Peyer's patch (tissue), 4 donors: Measurements from ENCODE around the gene SAMD11. TPM values are rescaled to one million over a fixed set of nuclear protein-coding genes. Genes with fewer than 3 reads are reported as not detected.
"Not testable (repeated sequence)": the region's sequence is repeated elsewhere in the genome, so short reads cannot be mapped to it uniquely, and the experiment has no call there.

Source experiments
- DNase-seq, 3 donors: peaks; one replicate each; pipeline ENCODE4 v3.0.0-alpha.2; 2017 to 2019
- H3K27ac ChIP-seq, 4 donors: fragments of 200-600 bp; sonication (generic); one replicate each; pipeline ENCODE4 v1.5.1; 2016 to 2019
- H3K27me3 ChIP-seq, 2 donors: fragments of 200-600 bp; sonication (generic); one replicate each; pipeline ENCODE4 v1.5.1; 2019
- H3K36me3 ChIP-seq, 3 donors: fragments of 200-600 bp; sonication (generic); one replicate each; pipeline ENCODE4 v1.5.1; 2016 to 2019
- H3K4me1 ChIP-seq, 4 donors: fragments of 200-600 bp; sonication (generic); one replicate each; pipeline ENCODE4 v1.5.1; 2016 to 2019
- H3K4me3 ChIP-seq, 4 donors: fragments of 200-600 bp; sonication (generic); 1 replicate in 3 of 4; 2 replicates in 1 of 4; pipeline ENCODE4 v1.5.1; 2016 to 2019; ENCODE audit warnings: mild to moderate bottlenecking in 1 of 4
- H3K9me3 ChIP-seq, 4 donors: fragments of 200-600 bp; sonication (generic); one replicate each; pipeline ENCODE4 v1.5.1; 2016 to 2019; ENCODE audit warnings: mild to moderate bottlenecking in 1 of 4
- POLR2A ChIP-seq, 2 donors: fragments of 450-650 bp; IDR thresholded peaks; one replicate each; pipeline ENCODE4 v1.5.1; 2017; ENCODE audit warnings: antibody characterized with exemption in 2 of 2, mild to moderate bottlenecking in 2 of 2, moderate library complexity in 2 of 2
- total RNA-seq, 4 donors: library from RNA; depleted of rRNA; stranded (reverse); fragments of >200 nt; gene quantifications; one replicate each; pipeline ENCODE4 v1.1.0, GENCODE V29; 2016
- TF ChIP-seq, protein P1 (sequence below), 6 experiments: fragments of 450-650 bp in 4 of 6; fragments of 200-600 bp in 2 of 6; sonication (generic) in 1 of 6; IDR thresholded peaks; one replicate each; pipeline ENCODE4 v1.5.1; 2017 to 2019; ENCODE audit warnings: antibody characterized with exemption in 6 of 6, mild to moderate bottlenecking in 3 of 6, moderate library complexity in 1 of 6

Gene SAMD11
- total RNA-seq, 4 donors from 2014 or later, result 1.1 to 5.0 (median 2.2) TPM

DNA sequence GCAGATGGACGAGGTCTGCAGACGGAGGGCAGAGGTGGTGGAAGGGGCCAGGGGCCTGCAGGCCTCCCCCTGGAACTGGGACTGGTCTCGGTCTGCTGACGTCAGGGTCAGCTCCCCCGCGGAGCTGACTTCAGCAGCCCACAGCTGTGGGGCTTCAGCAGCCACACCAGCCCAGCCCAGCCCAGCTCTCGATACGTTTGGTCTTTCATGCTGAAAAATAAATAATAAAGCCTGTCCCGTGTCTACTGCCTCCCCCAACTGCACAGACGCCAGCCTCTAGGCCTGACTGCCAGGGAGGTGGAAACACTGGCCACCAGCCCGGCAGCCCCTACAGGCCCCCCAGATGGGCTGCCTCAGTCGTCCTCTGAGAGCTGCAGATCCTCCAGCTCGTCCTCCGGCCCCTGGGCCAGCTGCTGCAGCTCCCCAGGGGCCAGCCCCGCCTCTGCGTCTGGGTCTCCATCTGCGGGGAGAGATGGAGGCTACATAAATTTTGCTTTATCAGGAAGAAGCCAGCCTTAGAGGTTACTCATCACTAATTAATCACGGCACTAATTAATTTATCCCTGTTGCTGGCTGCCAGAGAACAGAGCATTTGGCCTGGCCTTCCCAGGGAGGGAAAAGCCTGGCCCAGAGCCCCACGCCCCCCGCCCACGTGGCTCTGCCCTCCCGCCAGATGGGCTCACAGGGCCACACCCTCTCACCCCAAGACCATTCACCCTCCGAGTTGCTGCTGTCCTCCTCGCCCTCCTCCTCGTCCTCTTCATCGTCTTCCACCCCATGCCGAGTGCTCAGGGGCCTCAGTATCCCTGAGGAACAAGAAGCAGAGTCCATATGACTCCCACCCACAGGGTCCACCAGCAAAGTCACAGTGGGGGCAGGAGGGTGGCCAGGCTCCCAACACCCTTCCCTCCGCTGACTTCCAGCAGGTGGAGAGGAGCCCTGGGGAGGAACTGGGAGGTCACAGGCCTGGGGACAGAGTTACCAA, 20.9 kb downstream of the SAMD11 start:
- Histone ChIP-seq H3K27ac (peak overlapping the region in 3 of 4 donors; percentile 4 to 74 (median 70)), H3K4me3 (no peak overlapping the region), H3K36me3 (peaks cover 0 to 47% (median 0%) of the 10 kb centered on the region in 3 donors), H3K9me3 (no peaks in the 10 kb centered on the region), H3K27me3 (peaks cover 0 to 30% of the 10 kb centered on the region in 2 donors), H3K4me1 (peaks cover 5 to 40% (median 27%) of the 10 kb centered on the region in 4 donors)
- no peak for DNase-seq
- TF ChIP-seq, protein P1, sequence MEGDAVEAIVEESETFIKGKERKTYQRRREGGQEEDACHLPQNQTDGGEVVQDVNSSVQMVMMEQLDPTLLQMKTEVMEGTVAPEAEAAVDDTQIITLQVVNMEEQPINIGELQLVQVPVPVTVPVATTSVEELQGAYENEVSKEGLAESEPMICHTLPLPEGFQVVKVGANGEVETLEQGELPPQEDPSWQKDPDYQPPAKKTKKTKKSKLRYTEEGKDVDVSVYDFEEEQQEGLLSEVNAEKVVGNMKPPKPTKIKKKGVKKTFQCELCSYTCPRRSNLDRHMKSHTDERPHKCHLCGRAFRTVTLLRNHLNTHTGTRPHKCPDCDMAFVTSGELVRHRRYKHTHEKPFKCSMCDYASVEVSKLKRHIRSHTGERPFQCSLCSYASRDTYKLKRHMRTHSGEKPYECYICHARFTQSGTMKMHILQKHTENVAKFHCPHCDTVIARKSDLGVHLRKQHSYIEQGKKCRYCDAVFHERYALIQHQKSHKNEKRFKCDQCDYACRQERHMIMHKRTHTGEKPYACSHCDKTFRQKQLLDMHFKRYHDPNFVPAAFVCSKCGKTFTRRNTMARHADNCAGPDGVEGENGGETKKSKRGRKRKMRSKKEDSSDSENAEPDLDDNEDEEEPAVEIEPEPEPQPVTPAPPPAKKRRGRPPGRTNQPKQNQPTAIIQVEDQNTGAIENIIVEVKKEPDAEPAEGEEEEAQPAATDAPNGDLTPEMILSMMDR (IDR thresholded peaks at IDR 0.05), result no peak
- no peak for TF ChIP-seq POLR2A (IDR thresholded peaks at IDR 0.05)

DNA sequence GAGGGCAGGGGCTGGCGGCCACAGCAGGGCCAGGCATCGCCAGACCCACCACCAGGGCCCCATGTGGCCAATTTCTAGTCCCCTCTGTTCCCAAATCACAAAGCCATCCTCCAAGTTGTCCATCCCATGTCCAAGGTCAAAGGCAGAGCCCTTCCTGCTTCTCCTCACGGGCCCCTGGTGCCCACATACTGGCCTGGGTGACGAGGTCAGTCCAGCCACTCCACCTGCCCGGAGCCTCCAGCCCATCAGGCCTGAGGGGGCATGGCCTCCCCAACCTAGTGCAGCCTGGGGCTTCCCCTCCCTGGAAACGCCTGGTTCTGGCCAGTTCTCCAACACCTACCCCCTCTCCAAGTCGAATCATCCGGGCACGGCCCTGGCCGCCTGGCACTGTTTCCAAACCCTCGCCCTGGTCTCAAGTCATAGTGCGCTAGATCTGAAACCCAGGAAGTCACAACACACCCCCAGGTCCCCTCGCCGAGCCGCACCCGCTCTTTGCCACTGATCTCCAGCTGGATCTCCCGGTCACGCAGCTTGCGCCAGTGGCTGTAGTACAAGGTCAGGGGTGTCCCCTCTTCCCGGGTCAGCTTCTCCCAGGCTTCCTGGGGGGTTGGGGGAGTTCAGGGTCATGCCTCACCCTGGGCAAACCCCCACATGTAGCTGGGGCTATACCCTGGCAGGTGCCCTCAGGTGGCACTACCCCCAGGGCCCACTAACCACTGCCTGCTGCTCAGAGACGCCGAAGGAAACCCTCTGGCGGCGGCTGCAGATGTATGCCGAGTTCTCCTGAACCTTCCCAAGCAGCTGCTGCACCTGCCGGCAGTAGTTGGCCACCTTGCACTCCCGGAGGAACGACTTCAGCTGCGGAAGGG, 22.2 kb downstream of the SAMD11 start:
- H3K36me3 ChIP-seq, result peaks cover 0 to 60% (median 0%) of the 10 kb centered on the region in 3 donors
- peaks cover 0 to 23% of the 10 kb centered on the region in 2 donors for H3K27me3 ChIP-seq
- no peak overlapping the region for H3K27ac ChIP-seq

DNA sequence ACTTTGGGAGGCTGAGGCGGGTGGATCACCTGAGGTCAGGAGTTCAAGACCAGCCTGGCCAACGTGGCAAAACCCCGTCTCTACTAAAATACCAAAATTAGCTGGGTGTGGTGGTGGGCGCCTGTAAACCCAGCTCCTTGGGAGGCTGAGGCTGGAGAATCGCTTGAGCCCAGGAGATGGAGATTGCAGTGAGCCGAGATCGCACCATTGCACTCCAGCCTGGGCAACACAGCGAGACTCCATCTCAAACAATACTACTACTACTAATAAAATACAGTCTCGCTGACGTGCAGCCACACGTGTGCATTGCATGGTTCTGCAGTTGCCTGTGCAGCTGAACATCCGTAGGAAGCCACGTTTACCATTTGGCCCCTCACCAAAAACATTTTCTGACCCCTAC, 23.1 kb downstream of the SAMD11 start:
- peaks cover 0 to 66% (median 0%) of the 10 kb centered on the region in 3 donors for H3K36me3 ChIP-seq
- not testable (repeated sequence) for H3K27ac ChIP-seq, H3K9me3 ChIP-seq, H3K4me3 ChIP-seq, DNase-seq
- peaks cover 5 to 19% (median 9%) of the 10 kb centered on the region in 4 donors for H3K4me1 ChIP-seq
- peaks cover 0 to 14% of the 10 kb centered on the region in 2 donors for H3K27me3 ChIP-seq

More for the DNA sequence above, 22.2 kb downstream of the SAMD11 start:
- Histone ChIP-seq H3K4me3 (no peak overlapping the region), H3K4me1 (peaks cover 5 to 28% (median 17%) of the 10 kb centered on the region in 4 donors), H3K9me3 (no peaks in the 10 kb centered on the region)
- TF ChIP-seq, protein P1 (IDR thresholded peaks at IDR 0.05), result no peak
- no peak for TF ChIP-seq POLR2A (IDR thresholded peaks at IDR 0.05)
- DNase-seq, result no peak

DNA sequence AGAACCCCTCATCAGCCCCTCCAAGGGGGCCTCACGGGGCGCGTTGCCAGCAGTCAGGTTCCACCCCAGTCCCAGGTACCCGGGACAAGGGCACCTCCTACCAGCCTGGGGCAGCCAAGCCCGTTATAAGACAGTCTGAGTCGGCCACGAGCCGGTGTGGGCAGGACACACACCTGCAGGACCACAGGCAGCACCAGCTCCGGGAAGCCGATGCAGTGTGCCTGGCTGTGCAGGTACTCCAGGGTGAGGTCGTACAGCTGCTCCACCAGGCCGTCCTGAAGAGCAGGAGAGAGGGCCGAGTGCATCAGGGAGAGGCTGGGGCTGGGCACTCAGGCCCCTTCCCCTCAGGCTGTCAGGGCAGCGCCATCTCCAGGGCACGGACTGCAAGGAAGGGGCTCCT, 24.2 kb downstream of the SAMD11 start:
- Histone ChIP-seq H3K36me3 (peaks cover 0 to 78% (median 0%) of the 10 kb centered on the region in 3 donors), H3K4me1 (peaks cover 0 to 8% (median 0%) of the 10 kb centered on the region in 4 donors), H3K9me3 (no peaks in the 10 kb centered on the region), H3K27ac (no peak overlapping the region), H3K27me3 (peaks cover 0 to 3% of the 10 kb centered on the region in 2 donors), H3K4me3 (no peak overlapping the region)
- DNase-seq, result no peak
- TF ChIP-seq, protein P1 (IDR thresholded peaks at IDR 0.05), result no peak
- no peak for TF ChIP-seq POLR2A (IDR thresholded peaks at IDR 0.05)

DNA sequence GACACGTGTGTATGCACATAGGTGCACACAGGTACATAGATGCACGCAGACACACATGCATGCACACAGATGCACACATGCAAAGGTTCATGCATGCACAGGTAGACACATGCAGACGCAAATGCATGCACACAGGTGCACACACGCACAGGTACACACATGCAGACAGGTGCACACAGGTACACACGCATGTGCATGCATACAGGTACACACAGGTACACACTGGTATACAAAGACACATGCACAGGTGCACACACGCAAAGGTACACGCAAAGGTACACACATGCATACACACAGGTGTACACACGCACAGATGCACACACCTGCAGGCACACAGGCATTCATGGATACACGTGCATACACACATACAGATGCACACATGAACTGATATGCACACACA, 26.5 kb downstream of the SAMD11 start:
- Histone ChIP-seq H3K36me3 (peaks cover 0 to 96% (median 0%) of the 10 kb centered on the region in 3 donors), H3K4me3 (no peak overlapping the region), H3K9me3 (no peaks in the 10 kb centered on the region), H3K4me1 (no peaks in the 10 kb centered on the region), H3K27ac (no peak overlapping the region), H3K27me3 (no peaks in the 10 kb centered on the region)
- DNase-seq, result no peak
- no peak for TF ChIP-seq POLR2A (IDR thresholded peaks at IDR 0.05)
- TF ChIP-seq, protein P1 (IDR thresholded peaks at IDR 0.05), result no peak
